Measurements from ENCODE around the gene TMEM94.
A peak's percentile ranks its signal among the peaks of the same experiment; 100 is the strongest.

The TMEM94 gene

DNA sequence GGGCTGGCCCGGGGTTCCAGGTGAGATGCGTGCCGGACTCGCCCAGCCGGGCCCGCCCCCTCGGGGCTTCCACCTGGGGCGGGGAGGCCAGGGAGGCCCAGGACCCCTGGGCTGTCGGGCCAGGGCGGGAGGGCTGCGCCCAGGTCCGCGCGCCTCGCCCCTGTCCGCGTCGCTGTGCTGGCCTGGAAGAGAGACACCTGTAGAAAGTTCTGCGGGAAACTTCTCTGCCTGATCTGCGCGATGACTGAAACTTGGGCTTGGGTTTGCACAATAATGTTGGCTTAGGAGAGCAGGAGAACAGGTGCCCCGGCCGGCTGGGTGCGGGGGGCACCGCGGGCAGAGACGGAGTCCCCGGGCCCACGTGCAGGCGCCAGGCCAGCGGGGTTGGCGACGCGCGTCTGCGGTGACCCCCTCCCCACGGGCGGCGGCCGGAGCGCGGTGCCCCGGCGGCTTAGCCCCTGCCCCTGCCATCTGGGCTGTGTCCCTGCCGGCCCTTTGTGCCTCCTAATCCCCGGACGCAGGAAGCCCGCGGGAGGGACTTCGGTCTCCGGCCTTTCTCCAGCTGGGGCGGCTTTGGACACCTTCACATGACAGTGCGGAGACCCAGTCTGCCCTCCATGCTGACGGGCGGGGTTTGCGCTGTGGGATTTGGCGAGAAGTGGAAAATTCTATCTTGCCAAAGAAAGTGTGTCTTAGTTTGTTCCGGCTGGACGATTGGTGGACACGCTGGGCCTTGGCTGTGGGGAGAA is 69.5 kb downstream of the TMEM94 start:
- no peak for DNase-seq (ENCODE audit: low read depth in 2 of 2)

DNA sequence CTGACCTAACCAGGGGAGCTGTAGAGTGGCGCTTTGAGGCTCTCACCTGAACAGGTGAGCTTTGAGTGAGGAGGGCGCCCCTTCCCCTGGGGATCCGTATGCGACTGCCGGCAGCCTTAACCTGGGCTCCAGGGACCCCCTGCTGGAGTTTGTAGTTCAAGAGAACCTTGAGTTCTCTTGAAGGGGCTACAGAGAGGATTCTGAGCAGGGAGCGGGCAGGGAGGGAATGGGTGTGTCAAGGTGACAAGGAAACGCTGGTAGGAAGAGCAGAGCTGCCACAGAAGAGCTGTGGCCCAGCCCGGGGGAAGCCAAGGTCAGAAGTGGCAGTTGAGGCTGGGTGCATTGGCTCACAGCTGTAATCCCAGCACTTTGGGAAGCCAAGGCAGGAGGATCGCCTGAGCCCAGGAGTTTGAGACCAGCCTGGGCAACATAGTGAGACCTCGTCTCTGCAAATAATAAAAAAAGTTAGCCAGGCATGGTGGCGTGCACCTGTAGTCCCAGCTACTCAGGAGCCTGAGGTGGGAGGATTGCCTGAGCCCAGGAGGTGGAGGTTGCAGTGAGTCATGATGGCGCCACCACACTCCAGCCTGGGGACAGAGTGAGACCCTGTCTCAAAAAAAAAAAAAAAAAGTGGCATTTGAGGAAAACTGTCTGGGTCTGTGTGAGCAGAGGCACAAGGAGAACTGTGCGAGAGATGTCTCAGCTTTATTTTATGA is 70.3 kb downstream of the TMEM94 start:
- DNase-seq (ENCODE audit: low read depth in 2 of 2), result no peak

DNA sequence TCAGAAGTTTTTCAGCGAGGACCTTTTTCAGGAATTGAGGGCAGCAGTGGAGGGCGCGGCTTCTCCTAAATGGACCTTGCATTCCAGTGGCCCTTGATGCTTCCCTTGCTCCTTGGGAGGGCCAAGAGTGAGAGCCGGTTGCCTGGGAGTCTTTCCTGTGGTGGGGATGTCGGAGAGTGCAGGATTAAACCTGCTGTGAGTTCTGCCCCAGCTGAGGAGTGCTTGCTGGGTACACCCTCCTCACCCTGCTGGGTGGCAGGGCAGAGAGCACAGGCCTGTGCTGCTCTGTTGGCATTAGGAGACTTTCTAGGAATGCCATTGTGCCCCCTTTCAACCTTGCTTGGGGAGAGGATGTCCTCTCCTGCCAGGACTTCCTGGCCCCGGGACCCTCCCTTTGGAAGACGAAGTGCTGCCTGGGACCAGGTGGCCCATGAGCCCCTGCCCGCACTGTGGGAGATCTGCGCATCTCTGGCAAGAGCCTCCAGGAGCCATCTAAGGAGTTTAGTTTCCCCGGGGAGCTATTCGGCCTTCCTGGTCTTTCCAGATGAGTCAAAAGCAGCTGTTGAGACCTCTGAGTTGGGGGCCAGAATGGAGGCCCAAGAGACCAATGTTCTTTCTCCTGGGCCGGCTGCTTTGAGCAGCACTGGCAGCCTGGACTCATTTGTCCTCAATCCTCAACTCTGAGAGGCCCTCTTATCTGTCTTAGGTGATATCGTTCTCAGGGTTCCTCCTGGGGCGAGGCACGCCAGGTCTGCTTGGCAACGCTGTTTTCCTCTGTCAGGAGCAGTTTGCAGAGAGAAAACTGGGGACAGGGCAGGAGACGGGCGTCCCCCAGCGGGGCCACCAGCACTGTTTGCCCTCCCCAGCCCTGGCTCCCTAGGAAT is 74.6 kb downstream of the TMEM94 start:
- no peak for DNase-seq (ENCODE audit: low read depth in 2 of 2)

DNA sequence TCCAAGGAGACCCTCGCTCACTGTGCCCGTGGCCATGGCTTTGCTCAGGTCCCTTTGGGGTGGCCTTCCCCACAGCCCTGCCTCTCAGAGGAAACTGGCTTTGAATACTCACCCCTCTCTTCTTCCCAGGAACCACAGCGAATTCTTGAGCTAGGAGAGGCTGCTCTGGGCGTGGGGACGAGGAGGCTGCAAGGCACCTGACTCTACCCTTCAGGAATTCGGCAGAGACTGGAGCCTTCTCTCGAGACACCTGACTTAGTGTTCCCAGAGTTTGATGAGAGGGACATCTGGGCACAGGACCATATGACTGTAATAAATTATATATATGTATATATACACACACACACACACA is 75.3 kb downstream of the TMEM94 start:
- no peak for DNase-seq (ENCODE audit: low read depth in 2 of 2)

DNA sequence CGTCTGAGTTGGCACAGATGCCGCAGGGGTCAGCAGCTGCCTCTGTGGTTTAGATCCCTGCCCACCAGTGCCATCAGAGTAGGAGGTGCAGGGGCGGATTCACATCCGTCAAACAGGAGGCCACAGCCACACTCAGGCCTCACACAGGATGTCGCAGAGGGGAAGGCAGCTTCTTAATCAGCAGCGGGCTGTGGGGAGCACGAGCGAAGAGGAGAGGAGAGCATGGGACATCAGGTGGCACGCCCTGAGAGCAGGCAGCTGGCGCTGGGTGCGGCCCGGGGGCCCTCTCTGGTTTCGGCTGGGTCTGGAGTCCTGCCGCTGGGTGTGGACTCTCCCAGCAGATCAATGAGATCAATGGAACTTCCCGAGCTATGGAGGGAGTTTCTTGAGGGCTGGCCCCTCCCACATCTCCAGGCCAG is 78.7 kb downstream of the TMEM94 start:
- peak; percentile 46 to 57 for DNase-seq (ENCODE audit: low read depth in 2 of 2)

DNA sequence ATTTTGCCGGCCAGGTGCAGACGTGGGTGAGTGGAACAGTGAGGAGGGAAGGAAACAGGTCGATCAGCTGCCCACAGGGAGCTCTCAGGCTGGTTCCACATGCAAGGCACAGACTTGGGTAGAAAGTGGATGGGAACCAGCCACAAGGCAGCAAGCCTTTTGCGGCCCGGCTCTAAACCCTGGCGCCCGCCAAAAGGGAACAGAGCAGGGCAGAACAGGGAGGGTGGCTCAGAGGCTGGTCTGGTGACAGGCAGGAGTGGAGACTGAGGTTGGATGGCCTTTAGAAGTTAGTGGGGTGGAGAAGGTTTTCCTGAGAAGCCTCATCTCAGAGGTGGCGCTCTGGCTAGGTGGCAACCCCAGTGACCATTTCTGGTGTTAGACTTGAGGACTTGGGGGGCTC is 79.4 kb downstream of the TMEM94 start:
- no peak for DNase-seq (ENCODE audit: low read depth in 2 of 2)

DNA sequence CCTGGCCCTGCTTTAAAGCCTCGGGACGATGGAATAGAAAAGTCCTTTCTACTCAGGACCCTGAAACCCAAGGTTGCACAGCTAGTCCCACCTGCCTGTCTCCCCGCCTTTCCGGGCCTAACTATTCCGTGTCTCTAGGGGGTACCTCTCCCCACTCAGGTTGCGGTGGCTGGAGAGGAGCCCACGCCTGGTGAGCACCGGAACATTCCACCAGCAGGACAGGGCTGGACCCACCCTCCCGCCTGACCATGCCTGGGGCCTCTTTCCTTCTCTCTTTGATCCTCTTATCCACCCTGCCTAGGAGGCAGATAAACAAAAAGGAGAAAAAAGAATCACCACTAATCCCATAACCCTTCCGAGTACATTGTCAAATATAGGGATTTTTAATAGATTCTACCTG is 79.9 kb downstream of the TMEM94 start:
- no peak for DNase-seq (ENCODE audit: low read depth in 2 of 2)

DNA sequence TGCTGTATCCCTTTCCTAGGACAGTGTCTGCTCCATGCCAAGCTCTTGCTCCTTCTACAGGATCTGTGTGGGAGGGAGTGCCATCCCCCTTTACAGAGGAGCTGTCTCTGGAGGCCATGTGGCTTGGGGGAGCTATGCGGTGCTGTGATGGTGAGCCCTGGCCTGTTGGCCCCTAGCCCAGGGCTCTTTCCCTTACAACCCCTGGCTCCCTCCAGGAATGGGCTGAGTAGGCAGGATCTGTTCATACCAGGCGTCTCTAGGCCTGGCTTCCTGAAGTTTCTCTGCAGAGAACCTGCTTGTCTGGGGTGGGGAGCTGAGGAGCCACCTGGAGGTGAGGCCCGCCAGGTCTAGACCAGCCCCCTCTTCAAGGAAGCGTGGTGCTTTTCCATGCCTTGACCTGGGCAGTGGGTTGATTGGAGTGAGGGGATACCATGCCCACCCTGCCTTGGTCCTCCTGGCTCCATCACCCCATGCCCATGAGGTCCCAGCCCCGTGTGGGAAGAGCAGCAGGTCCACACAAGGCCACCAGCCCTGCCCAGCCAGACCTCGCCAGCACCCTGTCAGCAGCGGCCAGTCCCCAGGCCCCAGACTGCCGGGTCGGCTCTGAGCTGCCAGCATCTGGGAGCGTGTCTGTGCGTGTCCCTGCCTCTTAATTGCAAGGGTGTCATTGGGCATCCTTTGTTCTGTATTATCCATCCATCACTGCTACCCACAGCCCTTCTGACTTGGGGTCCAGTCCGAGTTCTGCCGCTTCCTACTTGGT is 83.7 kb downstream of the TMEM94 start:
- no peak for DNase-seq (ENCODE audit: low read depth in 2 of 2)

DNA sequence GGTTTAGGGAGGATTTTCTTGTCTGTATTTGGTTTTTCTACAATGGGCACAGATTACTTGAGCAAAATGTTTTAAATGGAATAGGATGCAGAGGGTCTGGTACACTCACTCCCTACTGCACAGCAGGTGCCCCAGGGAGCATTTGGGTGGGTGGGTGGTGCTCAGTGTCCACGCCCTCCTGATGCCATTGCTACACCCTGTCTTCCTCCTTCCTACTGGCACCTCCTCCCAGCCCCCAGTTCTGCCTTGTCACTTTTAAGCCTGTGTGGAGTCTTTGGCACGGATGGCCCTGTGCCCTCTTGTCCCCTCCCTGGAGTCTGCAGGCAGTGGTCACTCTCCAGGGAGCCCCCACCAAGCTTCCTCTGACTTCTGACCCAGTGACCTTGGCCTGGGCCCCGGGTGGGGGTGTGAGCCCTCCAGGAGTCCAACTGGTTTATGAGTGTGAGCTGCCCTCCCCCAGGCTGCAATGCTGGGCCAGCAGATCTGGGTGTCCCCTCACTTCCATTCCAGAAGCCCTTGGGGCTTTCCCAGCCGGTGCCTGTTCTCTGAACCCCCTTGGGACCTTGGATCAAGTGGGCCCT is 84.6 kb downstream of the TMEM94 start:
- DNase-seq (ENCODE audit: low read depth in 2 of 2), result no peak

DNA sequence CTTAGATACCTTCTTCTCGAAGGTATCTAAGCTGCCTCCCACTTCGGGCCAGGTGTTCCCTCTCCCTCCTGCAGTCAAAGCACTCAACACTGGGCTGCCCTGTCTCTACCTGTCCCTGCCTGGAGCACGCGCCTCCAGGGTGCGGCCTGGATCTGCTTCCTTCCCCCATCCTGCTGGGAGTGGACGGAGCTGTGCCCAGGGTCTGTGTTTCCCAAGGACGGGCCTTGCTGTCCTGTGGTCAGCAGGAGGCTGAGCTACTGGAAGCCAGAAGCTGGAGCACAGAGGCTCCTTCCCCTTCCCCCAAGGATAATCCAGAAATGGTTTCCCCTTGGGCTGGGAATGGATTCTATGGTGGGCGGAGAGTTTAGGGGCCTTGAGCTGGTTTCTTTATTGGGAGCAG is 85.8 kb downstream of the TMEM94 start:
- no peak for DNase-seq (ENCODE audit: low read depth in 2 of 2)

DNA sequence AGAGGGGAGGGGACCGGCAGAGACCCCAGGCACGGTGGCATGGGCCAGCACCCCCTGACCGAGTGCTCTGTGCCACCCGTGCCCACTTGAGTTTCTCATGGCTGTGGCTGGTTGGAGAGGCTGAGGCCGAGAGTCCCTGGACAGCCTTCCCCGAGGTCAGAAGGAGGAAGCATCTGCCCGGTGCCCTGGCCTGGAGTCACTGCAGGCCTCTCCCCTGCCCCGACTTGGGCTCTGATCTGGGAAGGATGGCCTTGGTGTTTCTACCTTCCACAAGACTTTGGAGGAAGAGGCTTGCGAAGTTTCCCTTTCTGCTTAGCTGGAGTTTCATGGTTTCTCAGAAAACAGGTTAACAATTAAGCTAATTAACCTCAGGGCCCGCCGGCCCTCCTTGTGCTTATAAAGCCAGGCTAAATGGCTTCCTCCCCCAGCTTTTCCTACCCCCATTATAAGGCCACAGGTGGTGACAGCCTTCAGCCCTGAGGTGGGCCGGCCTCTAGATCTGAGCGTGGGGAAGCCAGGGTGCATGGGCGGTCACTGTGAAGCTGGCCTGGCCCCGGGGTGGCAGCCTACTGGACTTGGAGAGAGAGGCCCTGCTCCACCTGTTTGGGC is 86.4 kb downstream of the TMEM94 start:
- no peak for DNase-seq (ENCODE audit: low read depth in 2 of 2)

DNA sequence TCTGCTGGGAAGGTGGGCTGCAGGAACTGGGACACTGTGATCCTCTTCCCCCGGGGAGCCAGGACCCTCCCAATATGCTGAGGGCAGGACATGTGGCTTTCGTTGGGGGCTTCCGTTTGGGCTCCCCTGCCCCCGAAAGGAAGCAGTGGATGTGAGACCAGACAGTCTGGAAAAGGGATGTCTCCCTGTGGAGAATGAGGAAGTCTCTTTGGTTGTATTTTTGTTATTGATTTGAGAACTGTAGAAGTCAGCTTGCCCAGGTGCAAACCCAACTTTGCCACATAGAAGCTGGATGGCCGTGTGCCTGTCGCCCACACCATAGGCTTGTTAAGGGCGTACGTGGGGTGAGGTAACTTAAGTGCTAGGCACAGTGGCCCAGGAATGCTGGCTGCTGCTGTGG is 87.8 kb downstream of the TMEM94 start:
- DNase-seq (ENCODE audit: low read depth in 2 of 2), result no peak

DNA sequence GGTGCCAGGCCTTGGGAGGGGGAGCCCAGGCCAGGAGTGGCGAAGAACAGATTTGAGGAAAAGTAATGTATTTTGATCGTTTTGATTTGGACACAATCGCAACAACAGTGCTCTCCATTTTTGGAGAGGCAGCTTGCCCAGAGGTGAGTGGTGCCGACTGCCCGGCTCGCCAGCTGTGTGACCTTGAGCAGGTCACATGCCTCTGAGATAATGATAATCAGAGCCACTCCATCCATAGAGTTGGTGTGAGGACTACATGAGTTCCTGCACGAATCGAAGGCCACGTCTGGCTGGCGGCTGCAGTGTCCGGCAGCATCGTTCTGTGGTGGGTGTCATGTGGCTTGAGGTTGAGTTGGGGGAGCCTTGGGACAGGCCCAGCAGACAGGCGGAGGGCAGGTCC is 89.7 kb downstream of the TMEM94 start:
- no peak for DNase-seq (ENCODE audit: low read depth in 2 of 2)

DNA sequence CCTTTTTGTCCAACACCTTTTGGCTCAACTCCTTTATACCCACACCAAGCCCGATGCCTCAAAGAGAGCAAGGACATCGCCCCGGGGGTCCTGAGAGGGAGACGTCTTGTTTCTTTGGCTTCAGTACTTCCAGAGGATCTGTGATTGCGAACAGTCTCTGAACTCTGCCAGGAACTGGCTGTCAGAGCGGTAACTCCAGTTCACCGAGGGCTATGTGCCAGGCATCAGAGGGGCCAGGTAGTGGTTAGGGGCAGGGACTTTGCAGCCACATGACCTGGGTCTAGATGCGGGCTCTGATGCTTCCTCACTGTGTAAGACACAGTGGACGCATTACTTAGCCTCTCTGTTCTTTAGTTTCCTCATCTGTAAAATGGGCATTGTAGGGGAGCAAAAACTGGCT is 90.7 kb downstream of the TMEM94 start:
- DNase-seq (ENCODE audit: low read depth in 2 of 2), result no peak

DNA sequence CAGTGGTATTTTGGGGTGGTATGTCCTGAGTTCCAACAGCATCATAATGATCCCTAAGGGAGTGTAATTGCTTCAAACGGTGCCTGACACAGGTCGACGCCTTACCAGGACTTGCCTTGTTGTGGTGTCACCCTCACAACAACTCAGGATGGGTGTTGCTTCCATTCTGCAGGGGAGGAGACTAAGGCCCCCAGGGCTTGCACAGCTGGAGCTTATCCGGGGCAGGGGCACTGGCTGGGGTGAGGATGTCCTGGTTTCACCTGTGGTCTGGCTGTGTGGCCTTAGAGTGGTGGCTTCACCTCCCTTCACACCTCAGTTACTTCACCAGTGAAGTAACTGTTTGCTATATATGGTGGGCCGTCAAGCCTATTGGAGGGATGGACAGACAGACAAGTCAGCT is 92.4 kb downstream of the TMEM94 start:
- no peak for DNase-seq (ENCODE audit: low read depth in 2 of 2)
